GM19025 (cell line): ENCODE results near the gene COL9A3.

ENCODE experiments used
- ATAC-seq: cut with Tn5 transposase; IDR thresholded peaks from one replicate; pipeline ENCODE4 v1.9.1; 2021; ENCODE audit warnings: mild to moderate bottlenecking, low read depth, moderate library complexity; ENCODE audit not compliant: unreplicated experiment

COL9A3 gene

GRCh38 chr20:62795023-62795761 is 21.7 kb upstream of the COL9A3 start:
- ATAC-seq, result no peak

- no peak for ATAC-seq
These were observed 20.0 kb upstream of the COL9A3 start for GRCh38 chr20:62796699-62797491.

- ATAC-seq, result no peak
These were observed 18.9 kb upstream of the COL9A3 start for GRCh38 chr20:62797671-62798532.

GRCh38 chr20:62799036-62799435 is 17.8 kb upstream of the COL9A3 start:
- no peak for ATAC-seq

GRCh38 chr20:62799459-62799858 is 17.4 kb upstream of the COL9A3 start:
- no peak for ATAC-seq

GRCh38 chr20:62799873-62800272 is 17.0 kb upstream of the COL9A3 start:
- ATAC-seq, result no peak

GRCh38 chr20:62800314-62801259 is 16.3 kb upstream of the COL9A3 start:
- no peak for ATAC-seq

- ATAC-seq, result no peak
These were observed 15.4 kb upstream of the COL9A3 start for GRCh38 chr20:62801284-62802010.

GRCh38 chr20:62802026-62802712 is 14.7 kb upstream of the COL9A3 start:
- no peak for ATAC-seq

- no peak for ATAC-seq
These were observed 12.7 kb upstream of the COL9A3 start for GRCh38 chr20:62804021-62804626.

- peak; percentile 54 for ATAC-seq
These were observed 12.2 kb upstream of the COL9A3 start, which contains the start of gene OGFR for GRCh38 chr20:62804627-62805154. TSS of gene OGFR (plus strand) at chr20:62804835. CDS start at chr20:62804860, 25 bp downstream.

GRCh38 chr20:62805155-62805710 is 11.6 kb upstream of the COL9A3 start:
- peak; percentile 19 for ATAC-seq

- ATAC-seq, result no peak
These were observed 11.0 kb upstream of the COL9A3 start for GRCh38 chr20:62805711-62806382.

- ATAC-seq, result no peak
These were observed 10.3 kb upstream of the COL9A3 start for GRCh38 chr20:62806383-62807050.

GRCh38 chr20:62807444-62808210 is 9.2 kb upstream of the COL9A3 start:
- ATAC-seq, result no peak
